Measurements from ENCODE around the gene IL15RA. TPM values are rescaled to one million over a fixed set of nuclear protein-coding genes. Genes with fewer than 3 reads are reported as not detected.
A peak's percentile ranks its signal among the peaks of the same experiment; 100 is the strongest.

The IL15RA gene
- total and polyA plus RNA-seq, 2 donors (not counting 1 experiment from before 2014, with no cell fraction given): 9.3 to 9.6 TPM

DNA sequence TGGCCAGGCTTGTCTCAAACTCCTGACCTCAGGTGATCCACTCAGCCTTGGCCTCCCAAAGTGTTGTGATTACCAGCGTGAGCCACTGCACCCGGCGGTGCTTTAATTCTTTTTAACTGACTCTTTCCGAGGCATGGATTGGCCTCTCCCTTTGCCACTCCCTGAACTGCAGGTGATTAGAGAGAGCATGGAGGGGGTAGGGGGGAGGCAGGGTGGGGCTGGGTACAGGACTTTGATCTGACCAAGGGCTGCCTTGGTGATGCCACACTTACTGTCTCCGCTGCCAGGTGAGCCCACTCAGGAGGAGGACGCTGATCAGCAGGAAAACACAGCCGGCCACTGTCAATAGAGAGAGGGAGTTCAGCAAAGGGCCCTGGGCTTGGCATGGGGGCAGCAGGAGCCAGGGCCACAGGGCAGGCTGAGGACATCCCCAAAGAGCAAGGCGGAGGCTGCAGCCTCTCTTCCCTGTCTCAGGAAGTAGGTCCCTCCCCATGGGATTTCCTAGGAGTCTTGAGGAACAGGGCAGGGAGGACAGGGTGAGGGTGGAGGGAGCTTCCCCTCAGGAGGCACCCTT is 40.5 kb upstream of the IL15RA start:
- intact Hi-C loops (cut with micrococcal nuclease): no loop called here
- ChIA-PET CTCF (interaction anchor here (1.2 to 8.5 kb wide), 3 partner anchors 31 to 384 kb away, joined by 3 to 104 read pairs (median 94); no protein-coding TSS in a partner anchor), POLR2A (interaction anchor here (1.0 kb wide), 1 partner anchor 69 kb away, joined by 13 read pairs; no protein-coding TSS in a partner anchor)
- H4K20me1 ChIP-seq (ENCODE audit: control insufficient read depth, insufficient read depth, low read length, poor library complexity, severe bottlenecking): no peaks in the 10 kb centered on the region
- H3K4me2 ChIP-seq (replicated peaks; ENCODE audit: low read depth, low read length, poor library complexity, severe bottlenecking): no peak overlapping the region
- Mint-ChIP-seq H3K27ac (no peak overlapping the region), H3K9me3 (ENCODE audit: insufficient read depth) (no peaks in the 10 kb centered on the region), H3K27me3 (no peaks in the 10 kb centered on the region), H3K4me3 (no peak overlapping the region), H3K4me1 (peaks cover 10% of the 10 kb centered on the region)
- no peaks in the 10 kb centered on the region for H3K9me3 ChIP-seq (ENCODE audit: control extremely low read depth in 1 of 3, control insufficient read depth in 2 of 3, insufficient read depth in 1 of 3, low read length in 2 of 3)
- 95% methylated on average over 5 of the region's 8 CpGs for WGBS (ENCODE audit: insufficient coverage)
- H3K79me2 ChIP-seq (ENCODE audit: control insufficient read depth, insufficient read depth, low read length): no peaks in the 10 kb centered on the region
- H3K4me1 ChIP-seq (ENCODE audit: control insufficient read depth in 2 of 2, insufficient read depth in 2 of 2, low read length in 2 of 2): peaks cover 4 to 9% of the 10 kb centered on the region in 2 donors
- ATAC-seq (ENCODE audit: low read depth) (no peak), DNase-seq (no peak)
- peaks cover 0 to 19% of the 10 kb centered on the region in 2 experiments for H3K36me3 ChIP-seq (replicated peaks in 1 of 2; ENCODE audit: control extremely low read depth in 1 of 2, control insufficient read depth in 1 of 2, extremely low read depth in 1 of 2, insufficient read depth in 2 of 2, low read length in 1 of 2)
- no peak overlapping the region for H2AFZ ChIP-seq (ENCODE audit: insufficient read depth, low read depth, low read length, poor library complexity, severe bottlenecking)
- TF ChIP-seq, protein P1, sequence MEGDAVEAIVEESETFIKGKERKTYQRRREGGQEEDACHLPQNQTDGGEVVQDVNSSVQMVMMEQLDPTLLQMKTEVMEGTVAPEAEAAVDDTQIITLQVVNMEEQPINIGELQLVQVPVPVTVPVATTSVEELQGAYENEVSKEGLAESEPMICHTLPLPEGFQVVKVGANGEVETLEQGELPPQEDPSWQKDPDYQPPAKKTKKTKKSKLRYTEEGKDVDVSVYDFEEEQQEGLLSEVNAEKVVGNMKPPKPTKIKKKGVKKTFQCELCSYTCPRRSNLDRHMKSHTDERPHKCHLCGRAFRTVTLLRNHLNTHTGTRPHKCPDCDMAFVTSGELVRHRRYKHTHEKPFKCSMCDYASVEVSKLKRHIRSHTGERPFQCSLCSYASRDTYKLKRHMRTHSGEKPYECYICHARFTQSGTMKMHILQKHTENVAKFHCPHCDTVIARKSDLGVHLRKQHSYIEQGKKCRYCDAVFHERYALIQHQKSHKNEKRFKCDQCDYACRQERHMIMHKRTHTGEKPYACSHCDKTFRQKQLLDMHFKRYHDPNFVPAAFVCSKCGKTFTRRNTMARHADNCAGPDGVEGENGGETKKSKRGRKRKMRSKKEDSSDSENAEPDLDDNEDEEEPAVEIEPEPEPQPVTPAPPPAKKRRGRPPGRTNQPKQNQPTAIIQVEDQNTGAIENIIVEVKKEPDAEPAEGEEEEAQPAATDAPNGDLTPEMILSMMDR (IDR thresholded peaks at IDR 0.05): no peak
- TF ChIP-seq EZH2 (IDR thresholded peaks at IDR 0.05; ENCODE audit: borderline replicate concordance, insufficient read depth, low read depth, low read length, poor library complexity, severe bottlenecking): no peak
- no peak overlapping the region for H3K27ac ChIP-seq (ENCODE audit: low read length in 2 of 2)
- no peak overlapping the region for H3K9ac ChIP-seq (ENCODE audit: low read length)
- H3K27me3 ChIP-seq (replicated peaks in 1 of 4; ENCODE audit: control extremely low read depth in 1 of 4, control insufficient read depth in 3 of 4, insufficient read depth in 4 of 4, low read length in 3 of 4): no peaks in the 10 kb centered on the region
- no peak overlapping the region for H3K4me3 ChIP-seq (ENCODE audit: control extremely low read depth in 1 of 5, extremely low read depth in 1 of 5, insufficient read depth in 1 of 5, low read depth in 2 of 5, low read length in 4 of 5)

DNA sequence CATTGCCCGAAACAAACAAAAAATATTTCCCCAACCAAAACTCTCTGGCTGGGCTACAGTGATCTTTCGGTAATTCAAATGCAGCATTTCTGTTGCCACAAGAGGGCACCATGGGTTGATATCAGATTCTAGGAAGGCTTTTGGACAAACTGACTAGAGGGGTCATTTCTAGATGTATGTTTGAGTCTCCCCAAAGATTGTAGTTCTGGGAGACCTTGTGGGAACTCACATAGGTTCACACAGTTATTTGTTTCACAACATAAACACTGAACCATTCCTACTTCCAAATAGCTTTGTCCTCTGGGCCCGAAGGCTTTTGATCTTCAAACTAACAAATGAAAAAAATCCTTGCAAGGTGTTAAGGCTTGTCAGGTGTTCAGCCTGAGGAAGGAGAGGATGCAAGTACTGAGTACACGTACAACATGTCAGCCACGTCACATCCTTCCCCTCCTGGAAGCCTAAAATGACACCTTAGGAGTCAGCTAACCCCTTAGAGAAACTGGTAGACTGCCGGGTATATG is 37.0 kb upstream of the IL15RA start:
- no peak overlapping the region for H3K4me3 Mint-ChIP-seq
- ATAC-seq (ENCODE audit: low read depth) (peak; percentile 79), DNase-seq (peak; percentile 79)
- Histone ChIP-seq H2AFZ (ENCODE audit: insufficient read depth, low read depth, low read length, poor library complexity, severe bottlenecking) (peak overlapping the region; percentile 52), H3K79me2 (ENCODE audit: control insufficient read depth, insufficient read depth, low read length) (no peaks in the 10 kb centered on the region), H3K9me3 (ENCODE audit: control extremely low read depth in 1 of 3, control insufficient read depth in 2 of 3, insufficient read depth in 1 of 3, low read length in 2 of 3) (no peaks in the 10 kb centered on the region), H3K4me2 (replicated peaks; ENCODE audit: low read depth, low read length, poor library complexity, severe bottlenecking) (no peak overlapping the region), H3K36me3 (replicated peaks in 1 of 2; ENCODE audit: control extremely low read depth in 1 of 2, control insufficient read depth in 1 of 2, extremely low read depth in 1 of 2, insufficient read depth in 2 of 2, low read length in 1 of 2) (peaks cover 0 to 3% of the 10 kb centered on the region in 2 experiments), H3K4me3 (ENCODE audit: control extremely low read depth in 1 of 5, extremely low read depth in 1 of 5, insufficient read depth in 1 of 5, low read depth in 2 of 5, low read length in 4 of 5) (no peak overlapping the region), H3K9ac (ENCODE audit: low read length) (no peak overlapping the region), H3K27me3 (replicated peaks in 1 of 4; ENCODE audit: control extremely low read depth in 1 of 4, control insufficient read depth in 3 of 4, insufficient read depth in 4 of 4, low read length in 3 of 4) (no peaks in the 10 kb centered on the region), H3K27ac (ENCODE audit: low read length in 2 of 2) (peak overlapping the region; percentile 34 to 57), H3K4me1 (ENCODE audit: control insufficient read depth in 2 of 2, insufficient read depth in 2 of 2, low read length in 2 of 2) (peaks cover 4 to 9% of the 10 kb centered on the region in 2 donors), H4K20me1 (ENCODE audit: control insufficient read depth, insufficient read depth, low read length, poor library complexity, severe bottlenecking) (no peaks in the 10 kb centered on the region)
- H3K9me3 Mint-ChIP-seq (ENCODE audit: insufficient read depth): no peaks in the 10 kb centered on the region
- peak overlapping the region; percentile 67 for H3K27ac Mint-ChIP-seq
- no peak for TF ChIP-seq EZH2 (IDR thresholded peaks at IDR 0.05; ENCODE audit: borderline replicate concordance, insufficient read depth, low read depth, low read length, poor library complexity, severe bottlenecking)
- TF ChIP-seq, protein P1 (IDR thresholded peaks at IDR 0.05): peak; percentile 86
- H3K4me1 Mint-ChIP-seq: peaks cover 10% of the 10 kb centered on the region
- 38% methylated on average over 1 of the region's 6 CpGs for whole genome bisulfite sequencing (ENCODE audit: insufficient coverage)
- H3K27me3 Mint-ChIP-seq: no peaks in the 10 kb centered on the region
- CTCF ChIA-PET: interaction anchor here (1.0 to 8.5 kb wide), 35 partner anchors 11 to 392 kb away, joined by 3 to 104 read pairs (median 6); partner anchors contain the start of genes IL2RA and PFKFB3
- intact Hi-C loops (cut with micrococcal nuclease): loop anchor here (1.0 to 5.0 kb wide), 5 partner anchors 36 to 388 kb away; partner anchors contain the start of gene IL15RA
- POLR2A ChIA-PET: interaction anchor here (0.5 to 1.5 kb wide), 4 partner anchors 11 to 401 kb away, joined by 5 to 14 read pairs (median 6); no protein-coding TSS in a partner anchor

Data from B cell (primary cell).